Coronary artery (tissue), 2 donors: ENCODE results near the gene HOXB4.

Experiments
- DNase-seq: peaks from one replicate; pipeline ENCODE4 v3.0.0-alpha.2; 2017; ENCODE audit warnings: low spot score
- H3K27ac ChIP-seq, 2 donors: fragments of 200-600 bp; sonication (generic); one replicate each; pipeline ENCODE4 v1.5.1; 2016 to 2019
- H3K4me3 ChIP-seq: fragments of 200-600 bp; sonication (generic); 2 replicates; pipeline ENCODE4 v1.5.1; 2016; ENCODE audit warnings: mild to moderate bottlenecking, moderate library complexity
- TF ChIP-seq, protein P1 (sequence below): fragments of 200-600 bp; sonication (generic); IDR thresholded peaks from one replicate; pipeline ENCODE4 v1.5.1; 2019; ENCODE audit warnings: antibody characterized with exemption

The HOXB4 gene

DNA sequence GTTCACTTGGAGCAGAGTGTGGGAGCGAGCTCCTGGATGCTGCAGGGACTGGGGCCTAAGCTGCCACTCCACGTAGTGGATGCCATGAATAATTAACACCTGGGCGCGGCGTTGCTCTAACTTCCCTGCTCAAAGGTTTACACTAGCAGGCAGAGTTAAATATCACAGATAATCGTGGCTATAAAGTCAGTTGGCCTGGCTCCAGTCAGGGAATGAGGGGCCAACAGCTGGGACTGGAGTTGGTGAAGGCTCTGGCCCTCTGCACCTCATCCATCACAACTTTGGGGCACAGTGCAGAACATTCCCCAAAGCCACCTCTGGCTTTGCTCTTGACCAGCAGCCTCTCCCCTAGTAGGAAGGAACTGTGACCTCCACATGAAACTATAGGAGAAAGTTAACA is 10.9 kb downstream of the HOXB4 start:
- no peak for DNase-seq
- TF ChIP-seq, protein P1, sequence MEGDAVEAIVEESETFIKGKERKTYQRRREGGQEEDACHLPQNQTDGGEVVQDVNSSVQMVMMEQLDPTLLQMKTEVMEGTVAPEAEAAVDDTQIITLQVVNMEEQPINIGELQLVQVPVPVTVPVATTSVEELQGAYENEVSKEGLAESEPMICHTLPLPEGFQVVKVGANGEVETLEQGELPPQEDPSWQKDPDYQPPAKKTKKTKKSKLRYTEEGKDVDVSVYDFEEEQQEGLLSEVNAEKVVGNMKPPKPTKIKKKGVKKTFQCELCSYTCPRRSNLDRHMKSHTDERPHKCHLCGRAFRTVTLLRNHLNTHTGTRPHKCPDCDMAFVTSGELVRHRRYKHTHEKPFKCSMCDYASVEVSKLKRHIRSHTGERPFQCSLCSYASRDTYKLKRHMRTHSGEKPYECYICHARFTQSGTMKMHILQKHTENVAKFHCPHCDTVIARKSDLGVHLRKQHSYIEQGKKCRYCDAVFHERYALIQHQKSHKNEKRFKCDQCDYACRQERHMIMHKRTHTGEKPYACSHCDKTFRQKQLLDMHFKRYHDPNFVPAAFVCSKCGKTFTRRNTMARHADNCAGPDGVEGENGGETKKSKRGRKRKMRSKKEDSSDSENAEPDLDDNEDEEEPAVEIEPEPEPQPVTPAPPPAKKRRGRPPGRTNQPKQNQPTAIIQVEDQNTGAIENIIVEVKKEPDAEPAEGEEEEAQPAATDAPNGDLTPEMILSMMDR: no peak
- H3K27ac ChIP-seq: peak overlapping the region in 1 of 2 donors; percentile 40
- no peak overlapping the region for H3K4me3 ChIP-seq

DNA sequence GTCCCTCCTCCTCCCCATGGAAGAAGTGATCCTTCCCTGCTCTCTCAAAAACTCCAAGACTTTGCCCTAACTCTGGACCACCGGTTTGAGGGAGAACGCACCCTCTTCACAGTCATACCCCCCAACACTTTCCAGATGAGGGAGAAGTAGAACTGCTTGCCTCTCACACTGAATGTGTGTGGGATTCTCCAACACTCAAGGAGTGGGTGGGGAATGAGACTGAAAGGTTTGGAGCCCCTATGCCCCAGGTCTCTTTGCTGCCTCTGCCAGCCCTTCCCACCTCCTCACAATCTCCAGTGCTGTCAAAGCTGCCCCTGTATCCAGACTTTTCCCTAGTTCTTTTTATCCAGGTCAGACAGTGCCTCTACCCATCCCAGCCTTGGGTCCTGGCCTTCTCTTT is 11.4 kb downstream of the HOXB4 start:
- DNase-seq: no peak
- no peak overlapping the region for H3K4me3 ChIP-seq
- H3K27ac ChIP-seq: peak overlapping the region in 1 of 2 donors; percentile 40
- TF ChIP-seq, protein P1: no peak

DNA sequence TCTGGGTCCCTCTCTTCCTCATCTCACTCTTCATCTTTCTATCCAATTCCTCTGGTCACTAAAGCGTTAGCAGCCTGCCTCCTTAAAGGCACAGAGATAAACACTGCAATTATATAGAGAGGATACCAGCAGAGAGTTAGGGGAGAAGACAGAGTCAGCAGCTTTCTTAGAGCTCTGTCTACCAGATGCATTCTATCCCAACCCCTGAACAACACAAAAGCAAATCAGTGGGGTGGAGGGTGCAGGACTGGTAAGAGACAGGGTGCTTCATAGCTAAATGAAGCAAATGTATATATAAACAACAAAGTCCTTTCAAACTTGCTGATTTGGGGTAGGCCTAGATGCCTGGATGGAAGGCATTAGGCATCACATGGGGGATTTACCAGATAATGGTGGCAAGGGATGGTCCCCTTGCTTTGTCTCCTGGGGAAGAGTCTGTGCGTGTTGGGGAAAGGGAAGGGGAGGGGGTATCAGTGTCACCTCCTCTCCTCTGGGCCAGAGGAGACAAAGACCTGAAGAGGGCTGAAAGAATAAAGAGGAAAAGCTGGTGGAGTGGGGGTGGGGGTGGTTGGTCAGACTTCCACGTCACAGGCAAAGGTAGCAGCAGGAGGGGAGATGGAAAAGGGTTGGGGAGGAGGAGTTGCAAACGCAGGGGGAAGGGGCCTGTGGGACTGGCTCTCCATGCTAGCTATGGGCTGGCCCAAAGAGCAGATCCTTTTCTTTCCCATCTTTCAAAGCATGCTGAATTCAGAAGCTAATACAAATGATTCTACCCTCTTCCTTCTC is 12.0 kb downstream of the HOXB4 start:
- TF ChIP-seq, protein P1: no peak
- Histone ChIP-seq H3K27ac (no peak overlapping the region), H3K4me3 (no peak overlapping the region)
- DNase-seq: no peak

DNA sequence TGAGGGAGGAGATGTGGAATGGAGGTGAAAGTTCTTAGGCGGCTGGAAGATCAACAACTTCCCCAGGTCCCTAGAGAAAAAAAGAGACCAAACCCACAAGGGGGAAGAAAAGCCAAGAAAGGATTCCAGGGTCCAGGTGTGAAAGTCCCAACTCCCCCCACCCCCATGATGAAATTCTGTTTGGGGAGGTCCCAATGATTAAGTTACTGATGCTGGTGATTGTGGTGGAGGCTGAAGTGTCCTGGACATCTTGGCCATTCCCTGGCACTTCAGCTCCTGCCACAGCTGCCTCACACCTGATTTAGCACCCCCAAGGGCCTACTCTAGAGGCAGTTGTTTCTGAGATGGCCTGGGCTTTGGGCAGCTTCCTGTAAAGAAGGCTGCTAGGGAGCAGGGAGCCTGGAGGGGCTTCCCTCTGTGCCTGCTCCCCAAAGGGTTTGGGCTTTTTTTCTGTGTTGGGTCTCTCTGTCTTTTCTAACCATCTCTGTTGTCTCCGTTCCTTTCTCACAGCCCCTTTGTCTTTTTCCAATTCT is 13.1 kb downstream of the HOXB4 start:
- Histone ChIP-seq H3K27ac (no peak overlapping the region), H3K4me3 (peak overlapping the region; percentile 74)
- TF ChIP-seq, protein P1: no peak
- DNase-seq: no peak

DNA sequence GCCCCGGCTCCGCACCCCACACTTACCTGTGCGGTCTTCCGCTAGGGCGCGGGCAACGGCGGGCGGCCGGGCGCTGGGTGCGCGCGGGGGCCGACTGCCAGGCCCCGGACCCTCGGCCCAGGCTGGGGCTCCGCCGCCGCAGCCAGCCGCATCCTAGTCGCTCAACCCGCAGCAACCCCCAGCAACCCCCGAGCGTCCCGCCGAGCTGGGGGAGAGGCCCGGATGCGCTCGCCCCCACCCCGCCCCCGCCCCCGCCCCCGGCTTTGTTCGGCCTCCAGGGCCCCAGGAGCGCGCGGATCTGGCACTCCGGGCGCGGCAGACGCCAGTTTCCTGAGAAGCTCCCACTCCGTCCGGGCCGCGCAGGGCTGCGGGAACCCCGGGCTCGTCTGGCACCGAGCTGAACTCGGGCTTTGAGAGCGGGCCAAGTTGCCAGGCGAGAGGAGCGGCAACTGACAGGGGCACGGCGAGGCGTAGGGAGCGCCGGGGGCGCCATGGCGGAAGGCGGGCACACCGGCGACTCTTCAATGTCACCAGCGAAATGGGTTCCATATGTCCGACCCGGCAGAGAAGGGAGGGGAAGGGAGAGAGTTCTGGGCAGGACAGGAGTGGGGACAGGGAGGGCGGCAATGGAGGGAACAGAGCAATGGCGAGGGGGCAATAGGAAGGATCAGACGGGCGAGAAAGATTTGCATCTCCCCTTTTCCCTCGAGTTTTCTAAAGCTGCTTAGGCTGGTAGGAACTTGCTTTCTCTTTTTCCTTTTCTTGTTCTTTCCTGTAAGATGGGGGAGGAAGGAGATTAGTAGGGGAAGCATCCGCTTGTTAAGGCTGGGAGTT is 13.7 kb downstream of the HOXB4 start:
- H3K27ac ChIP-seq: peak overlapping the region; percentile 34 to 60
- peak overlapping the region; percentile 74 for H3K4me3 ChIP-seq
- TF ChIP-seq, protein P1: no peak
- no peak for DNase-seq

DNA sequence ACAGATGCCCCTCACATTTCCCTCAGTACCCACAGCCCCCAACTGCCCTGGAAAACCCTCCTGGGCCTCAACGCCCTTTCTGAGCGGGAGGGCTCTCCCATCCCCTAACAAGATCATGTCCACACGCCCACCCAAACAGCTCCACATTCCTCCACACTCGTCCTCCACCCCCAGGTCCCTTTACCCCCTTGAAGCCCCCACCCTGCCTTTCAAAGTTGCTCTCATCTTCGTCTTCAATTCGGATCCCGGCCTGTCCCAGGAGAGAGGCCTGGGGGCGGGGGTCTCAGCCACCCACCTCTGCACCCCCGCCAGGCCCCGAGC is 14.3 kb downstream of the HOXB4 start:
- no peak for DNase-seq

More for the DNA sequence above, 14.3 kb downstream of the HOXB4 start:
- peak overlapping the region; percentile 34 to 60 for H3K27ac ChIP-seq
- TF ChIP-seq, protein P1: no peak
- H3K4me3 ChIP-seq: peak overlapping the region; percentile 74
